Stimulated activated CD4-positive, alpha-beta T cell treated with anti-CD3 and anti-CD28 coated beads, Interleukin-1b, Interleukin-23, amount 100 ng/mL, for 48 hours (primary cell): ENCODE results near the gene PXDN.

Experiments
- DNase-seq: peaks from one replicate; pipeline ENCODE4 v3.0.0-alpha.2; 2020

Gene PXDN

DNA sequence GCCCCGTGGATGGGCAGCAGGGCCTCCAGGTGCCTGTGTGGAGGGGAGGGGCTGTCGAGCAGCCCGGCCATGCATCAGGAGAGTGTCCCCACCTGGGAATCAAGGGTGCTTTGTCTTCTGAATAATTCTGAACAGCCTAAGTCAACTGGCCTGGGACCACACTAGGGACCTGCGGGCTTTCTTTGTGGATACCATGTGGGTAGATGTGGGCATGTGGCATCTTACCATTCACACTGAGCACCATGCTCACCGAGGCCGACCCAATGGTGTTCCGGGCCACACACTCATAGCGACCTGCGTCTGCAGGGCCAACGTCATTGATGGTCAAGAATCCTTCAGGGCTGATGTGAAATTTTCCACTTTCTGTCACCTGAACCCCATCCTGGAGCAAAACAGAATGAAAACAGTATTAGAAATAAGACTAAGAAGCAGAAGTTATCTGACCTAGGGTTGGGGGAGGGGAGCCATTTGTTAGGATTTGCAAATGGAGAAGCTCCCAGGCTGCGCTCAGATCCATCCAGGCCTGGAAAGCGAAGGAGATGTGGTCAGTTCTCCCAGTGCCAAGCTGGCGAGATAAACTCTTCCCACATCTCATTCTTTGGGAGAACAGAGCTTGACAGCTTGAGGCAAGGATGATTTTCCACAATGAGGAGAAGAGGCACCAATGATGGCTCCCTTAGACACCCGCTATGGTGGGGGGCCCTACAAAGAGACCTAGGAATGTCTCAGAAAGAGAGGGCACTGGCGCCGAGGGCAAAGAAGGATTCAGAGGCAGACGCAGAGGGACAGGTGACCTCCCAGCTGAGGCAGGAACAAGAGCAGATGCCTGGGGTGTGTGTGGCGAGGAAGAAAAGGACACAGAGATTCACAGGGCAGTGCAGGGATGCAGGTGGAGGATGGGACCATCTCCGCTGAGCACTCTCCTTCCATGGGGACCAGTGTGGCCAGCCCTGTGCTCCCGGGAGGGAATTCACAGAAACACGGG, 83.4 kb downstream of the PXDN start:
- no peak for DNase-seq

GRCh38 chr2:1659951-1660565, 84.3 kb downstream of the PXDN start:
- no peak for DNase-seq

DNA sequence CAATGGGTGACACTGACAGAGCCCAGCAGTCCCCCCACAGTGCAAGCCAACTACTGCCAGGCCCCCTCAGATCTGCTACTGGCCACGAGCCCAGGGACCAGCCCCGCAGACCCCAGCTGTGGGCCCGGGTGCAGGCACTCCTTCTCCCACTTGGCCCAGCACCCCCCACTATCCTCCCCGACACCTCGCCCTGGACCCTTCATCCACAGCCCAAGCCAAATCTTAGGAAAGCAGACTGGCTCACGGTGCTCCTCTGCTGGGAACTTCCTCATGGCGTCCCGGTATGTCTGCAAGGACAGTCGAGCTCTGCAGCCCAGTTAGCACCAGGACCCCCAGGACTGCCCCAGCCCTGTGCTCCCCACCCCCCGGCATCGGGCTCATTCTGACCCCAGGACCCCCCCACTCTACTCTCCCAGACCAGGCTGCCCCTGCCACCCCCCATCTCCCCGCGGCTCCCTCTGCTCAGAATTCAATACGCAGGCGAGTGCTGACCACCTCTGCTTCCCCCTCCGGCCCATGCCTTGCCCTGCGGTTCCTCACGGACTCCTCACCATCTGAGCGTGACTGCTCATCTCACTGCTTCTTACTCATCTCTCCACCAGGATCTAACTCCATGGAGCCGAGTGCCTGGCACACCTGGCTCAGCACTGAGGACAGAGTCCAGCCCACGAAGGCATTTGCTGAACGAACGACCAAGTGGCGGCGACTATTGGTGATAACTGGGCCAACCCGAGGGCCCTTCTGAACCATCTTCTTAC, 85.7 kb downstream of the PXDN start:
- no peak for DNase-seq

- no peak for DNase-seq
Observed at GRCh38 chr2:1656961-1657841, 87.1 kb downstream of the PXDN start.

DNA sequence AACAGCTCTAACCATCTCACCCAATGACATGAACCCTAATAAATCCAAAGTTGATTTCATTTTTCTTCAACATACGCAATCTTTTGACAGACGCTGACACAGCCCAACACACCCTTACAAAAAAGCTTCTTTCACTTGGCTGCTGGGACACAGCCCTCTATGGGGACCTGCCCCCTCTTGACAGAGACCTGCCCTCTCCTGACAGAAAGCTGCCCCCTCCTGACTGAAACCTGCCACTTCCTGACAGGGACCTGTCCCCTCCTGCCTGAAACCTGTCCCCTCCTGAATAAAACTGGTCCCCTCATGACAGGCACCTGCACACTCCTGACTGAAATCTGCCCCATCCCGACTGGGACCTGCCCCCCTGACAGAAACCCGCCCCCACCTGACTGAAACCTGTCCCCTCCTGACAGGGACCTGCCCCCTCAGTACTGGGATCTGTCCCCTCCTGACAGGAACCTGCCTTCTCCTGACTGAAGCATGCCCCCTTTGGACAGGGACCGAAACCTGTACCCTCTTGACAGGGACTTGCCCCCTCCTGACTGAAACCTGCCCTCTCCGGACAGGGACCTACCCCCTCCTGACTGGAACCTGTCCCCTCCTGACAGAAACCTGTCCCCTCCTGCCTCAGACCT, 87.9 kb downstream of the PXDN start:
- no peak for DNase-seq

GRCh38 chr2:1655461-1655860, 88.9 kb downstream of the PXDN start:
- no peak for DNase-seq

DNA sequence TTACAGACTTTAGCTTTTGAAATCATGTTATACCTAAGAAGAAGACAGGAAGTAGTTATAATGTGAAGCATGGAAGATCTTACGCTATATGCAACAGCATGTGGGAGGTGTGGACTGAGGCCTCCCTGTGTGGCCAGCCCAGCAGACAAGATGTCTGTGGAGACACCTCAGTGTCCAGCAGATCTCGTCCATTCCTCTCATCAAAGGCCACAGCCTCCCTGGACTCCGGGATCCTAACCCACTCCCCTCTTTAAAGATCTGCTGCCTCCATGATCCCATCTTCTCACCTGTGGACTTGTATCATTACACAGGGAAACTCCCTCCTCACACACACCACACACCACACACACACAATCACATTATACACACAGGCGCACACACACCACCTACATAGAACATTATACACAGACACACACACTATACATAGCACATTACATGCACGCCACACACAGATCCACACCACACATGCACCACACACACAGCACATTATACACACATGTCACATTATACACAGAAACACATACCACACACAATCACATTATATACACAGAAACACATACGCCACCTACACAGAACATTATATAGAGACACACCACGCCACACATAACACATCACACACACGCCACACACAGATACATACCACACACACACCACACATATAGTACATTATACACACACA, 89.5 kb downstream of the PXDN start:
- no peak for DNase-seq

DNA sequence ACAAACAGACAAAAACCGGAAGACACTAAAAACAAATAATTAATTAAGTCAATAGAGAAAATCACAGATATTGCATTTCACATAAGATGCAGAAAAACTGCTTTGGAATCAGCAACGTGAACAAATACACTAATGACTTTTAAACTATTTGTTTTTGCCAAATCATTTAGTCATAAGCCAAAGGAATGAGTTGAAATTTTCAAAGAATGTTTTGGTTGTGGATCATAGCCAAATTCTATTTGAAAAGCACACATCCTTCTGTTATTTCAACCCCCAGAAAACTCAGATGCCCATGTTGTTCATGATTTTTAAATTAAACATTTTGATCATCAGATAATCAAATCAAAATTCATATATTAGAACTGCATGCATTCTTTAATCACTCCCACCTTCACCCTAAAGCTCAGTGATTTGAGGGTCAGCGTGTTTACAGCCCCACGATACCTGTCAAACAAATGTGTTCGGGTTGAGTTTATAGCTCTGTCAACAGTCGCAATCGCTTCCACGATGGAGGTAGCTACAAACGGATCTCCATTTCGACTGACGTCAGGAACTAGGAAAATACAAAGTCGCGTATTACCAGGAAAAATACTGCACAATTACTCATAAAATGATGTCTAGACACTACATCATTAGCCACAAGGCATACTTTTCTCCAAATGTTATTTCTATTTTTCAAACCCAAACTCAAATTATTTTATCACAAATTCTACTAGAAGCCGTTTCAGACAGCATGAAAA, 90.2 kb downstream of the PXDN start:
- DNase-seq, result no peak

- no peak for DNase-seq
Observed at GRCh38 chr2:1652034-1652790, 92.1 kb downstream of the PXDN start.

DNA sequence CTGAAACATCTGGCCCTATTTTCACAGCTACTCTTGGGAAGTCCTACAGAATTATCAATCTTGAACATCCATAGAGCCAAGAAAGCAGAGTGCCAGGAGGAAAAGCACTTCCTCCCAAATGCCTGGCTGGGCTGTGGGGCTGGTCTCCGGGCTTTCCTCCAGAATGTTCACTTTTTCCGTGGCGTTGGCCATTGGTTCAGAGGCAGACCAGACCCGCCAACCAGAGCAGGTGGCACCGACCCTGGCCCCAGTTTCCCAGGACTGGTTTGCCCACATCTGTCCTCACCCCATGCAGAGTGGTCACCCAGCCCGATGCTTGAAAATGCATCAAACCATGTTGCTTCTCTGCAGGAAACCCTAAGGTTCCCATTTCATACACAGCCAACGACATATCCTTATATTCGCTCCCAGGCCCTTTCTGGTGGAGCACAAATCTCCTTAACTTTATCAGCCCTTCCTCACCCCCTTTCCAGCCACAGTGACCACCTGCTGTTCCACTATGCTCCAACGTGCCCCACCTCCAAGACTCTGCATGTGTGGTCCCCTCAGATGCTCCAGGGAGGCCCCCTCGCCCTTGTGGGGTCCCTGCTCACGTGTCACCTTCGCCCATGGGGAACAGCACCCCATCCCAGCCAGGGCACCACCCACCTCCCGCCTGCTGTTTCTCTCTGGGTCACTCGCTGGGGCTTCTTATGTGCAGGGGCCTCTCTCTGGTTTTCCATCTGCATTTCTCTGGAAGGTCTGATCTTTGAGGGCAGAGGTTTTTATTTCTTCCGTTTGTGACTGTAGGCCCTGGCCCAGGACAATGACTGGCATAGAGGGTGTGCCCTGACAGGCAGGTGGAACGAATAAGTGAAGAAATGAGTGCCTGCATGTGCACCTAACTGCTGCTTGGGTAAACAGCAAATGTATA, 92.9 kb downstream of the PXDN start:
- DNase-seq, result no peak

- DNase-seq, result no peak
Observed at GRCh38 chr2:1650085-1650872, 94.0 kb downstream of the PXDN start.

- DNase-seq, result no peak
Observed at GRCh38 chr2:1649103-1650084, 94.9 kb downstream of the PXDN start.

- no peak for DNase-seq
Observed at GRCh38 chr2:1648241-1649102, 95.8 kb downstream of the PXDN start.

DNA sequence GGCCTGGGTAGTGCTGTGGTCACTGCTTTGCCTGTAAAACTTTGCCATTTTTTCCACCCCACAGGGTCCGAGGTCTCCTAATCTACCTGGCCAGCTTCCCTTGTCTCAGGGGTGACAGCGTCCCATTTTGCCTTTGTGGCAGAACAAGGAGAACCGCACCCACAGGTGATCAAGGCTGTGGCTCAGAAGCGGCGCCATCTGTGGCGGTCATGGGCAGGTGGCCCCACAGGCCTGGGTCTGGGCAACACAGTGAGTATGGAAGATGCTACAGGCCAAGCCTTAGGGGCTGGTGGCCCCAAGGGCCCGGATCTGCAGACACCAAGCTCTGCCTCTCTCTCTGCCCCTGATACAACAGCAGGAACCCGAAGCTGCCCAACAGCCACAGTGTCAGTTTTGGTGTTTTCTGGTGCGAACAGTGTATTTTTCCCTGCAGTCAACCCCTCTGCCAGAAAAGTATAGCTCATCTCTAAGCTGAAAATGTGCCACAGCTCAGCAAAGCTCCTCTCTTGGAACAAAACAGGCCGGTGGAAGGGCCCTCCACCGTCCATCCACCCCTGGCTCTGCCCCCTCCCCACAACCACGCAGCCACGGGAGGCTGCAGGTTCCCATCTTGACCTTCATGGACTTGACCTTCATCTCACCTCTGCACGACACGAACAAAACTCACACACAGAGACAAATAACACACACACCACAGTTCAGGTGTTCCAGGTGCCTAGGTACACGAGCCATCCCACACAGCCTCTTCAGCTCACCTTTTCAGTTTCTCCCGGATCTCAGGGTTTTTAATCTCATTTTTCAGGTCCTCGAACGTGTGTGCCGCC, 96.7 kb downstream of the PXDN start:
- DNase-seq, result no peak
